K562 (cell line): ENCODE results near the gene MAK. TPM values are rescaled to one million over a fixed set of nuclear protein-coding genes. Genes with fewer than 3 reads are reported as not detected.

Experiments
- CEBPB ChIP-seq: fragments of 450-650 bp; IDR thresholded peaks from 2 replicates; pipeline ENCODE4 v1.6.1; 2016; ENCODE audit warnings: missing genetic modification characterization, missing compliant biosample characterization
- E2F3 ChIP-seq: fragments of 250-450 bp; sonication (Bioruptor Pico); IDR thresholded peaks from 2 replicates; pipeline ENCODE4 v1.4.0; 2020; ENCODE audit warnings: mild to moderate bottlenecking
- ELF1 ChIP-seq: fragments of 200-800 bp; sonication (Bioruptor generic); IDR thresholded peaks from 2 replicates; pipeline ENCODE4 v1.6.1; 2016; ENCODE audit warnings: missing genetic modification characterization, missing compliant biosample characterization
- HMG20B ChIP-seq: fragments of 250-450 bp; sonication (Bioruptor Pico); IDR thresholded peaks from 2 replicates; pipeline ENCODE4 v1.5.0; 2021; ENCODE audit warnings: mild to moderate bottlenecking
- MECOM ChIP-seq: fragments of 250-450 bp; sonication (Bioruptor Pico); IDR thresholded peaks from 2 replicates; pipeline ENCODE4 v1.8.0; 2022; ENCODE audit warnings: inconsistent platforms
- MED1 ChIP-seq: sonication (generic); formaldehyde crosslinking; IDR thresholded peaks from 2 replicates; pipeline ENCODE4 v1.8.1; 2023; ENCODE audit warnings: missing genetic modification reagents, borderline replicate concordance
- OTX1 ChIP-seq: fragments of 450-650 bp; formaldehyde crosslinking; IDR thresholded peaks from 2 replicates; pipeline ENCODE4 v1.4.0; 2022; ENCODE audit warnings: mild to moderate bottlenecking
- PURB ChIP-seq: sonication (generic); formaldehyde crosslinking; IDR thresholded peaks from 2 replicates; pipeline ENCODE4 v1.9.0; 2021; ENCODE audit warnings: low read depth, mild to moderate bottlenecking, missing genetic modification reagents
- SRSF7 ChIP-seq: fragments of 200-400 bp; formaldehyde crosslinking; optimal IDR thresholded peaks from 2 replicates; pipeline ENCODE3; 2017; ENCODE audit warnings: mild to moderate bottlenecking, low read depth, low read length
- TRIM28 ChIP-seq: fragments of 450-650 bp; IDR thresholded peaks from 2 replicates; pipeline ENCODE4 v1.6.1; 2017
- ZC3H8 ChIP-seq: fragments of 450-650 bp; IDR thresholded peaks from 2 replicates; pipeline ENCODE4 v1.6.1; 2017
- ZNF695 ChIP-seq: fragments of 450-650 bp; formaldehyde crosslinking; IDR thresholded peaks from 2 replicates; pipeline ENCODE4 v1.4.0; 2020; ENCODE audit warnings: mild to moderate bottlenecking, moderate library complexity
- ZNF707 ChIP-seq: fragments of 250-450 bp; sonication (Bioruptor Pico); conservative IDR thresholded peaks from 2 replicates; pipeline ENCODE4 v1.8.0; 2022; ENCODE audit warnings: inconsistent platforms, mild to moderate bottlenecking, moderate library complexity
- ZNF766 ChIP-seq: fragments of 200-800 bp; sonication (Bioruptor generic); conservative IDR thresholded peaks from 2 replicates; pipeline ENCODE4 v1.6.1; 2016; ENCODE audit warnings: missing genetic modification characterization, missing compliant biosample characterization
- polyA plus RNA-seq, 8 experiments: library from polyadenylated mRNA; depleted of rRNA in 4 of 8; stranded (reverse) in 5 of 8; unstranded in 3 of 8; fragments of >200 nt; fragmentation: Nextera tagmentation in 2 of 8; fragmentation: Illumina TruSeq in 1 of 8; extraction: Ambion mirVana in 2 of 8; extraction: Trizol in 1 of 8; gene quantifications; 2 replicates each; pipeline versions ENCODE4 v1.2.1 to v1.2.3, GENCODE V29; 2011 to 2014; ENCODE audit warnings: inconsistent platforms in 1 of 8, missing spikeins in 1 of 8
- total RNA-seq, 7 experiments: library from RNA; depleted of rRNA in 6 of 7; stranded (reverse); fragments of >200 nt in 6 of 7; fragmentation: Illumina TruSeq in 2 of 7; extraction: Trizol in 2 of 7; gene quantifications; 2 replicates each; pipeline versions ENCODE4 v1.2.1 to v1.2.3, GENCODE V29; 2011 to 2021; ENCODE audit warnings: low replicate concordance in 1 of 7
- TF ChIP-seq, protein P1 (sequence below): fragments of 450-650 bp; IDR thresholded peaks from 2 replicates; pipeline ENCODE4 v1.7.1; 2018; ENCODE audit warnings: mild to moderate bottlenecking, low read depth; ENCODE audit not compliant: partially characterized antibody
- TF ChIP-seq, protein P2 (sequence below), 2 experiments: fragments of 450-650 bp; formaldehyde crosslinking in 1 of 2; IDR thresholded peaks; 2 replicates each; pipeline versions ENCODE4 v1.4.0 to v1.6.1; 2014 to 2020; ENCODE audit warnings: mild to moderate bottlenecking in 2 of 2, borderline replicate concordance in 1 of 2, low read depth in 1 of 2
- TF ChIP-seq, protein P3 (sequence below): IDR thresholded peaks from 2 replicates; pipeline ENCODE4 v1.6.1; 2014; ENCODE audit warnings: antibody characterized with exemption

The MAK gene
- total and polyA plus RNA-seq, 9 of the 15 experiments (the other 6 are each of a cell fraction or from before 2014, with no cell fraction given), result 0.25 to 1.1 (median 0.53) TPM

DNA sequence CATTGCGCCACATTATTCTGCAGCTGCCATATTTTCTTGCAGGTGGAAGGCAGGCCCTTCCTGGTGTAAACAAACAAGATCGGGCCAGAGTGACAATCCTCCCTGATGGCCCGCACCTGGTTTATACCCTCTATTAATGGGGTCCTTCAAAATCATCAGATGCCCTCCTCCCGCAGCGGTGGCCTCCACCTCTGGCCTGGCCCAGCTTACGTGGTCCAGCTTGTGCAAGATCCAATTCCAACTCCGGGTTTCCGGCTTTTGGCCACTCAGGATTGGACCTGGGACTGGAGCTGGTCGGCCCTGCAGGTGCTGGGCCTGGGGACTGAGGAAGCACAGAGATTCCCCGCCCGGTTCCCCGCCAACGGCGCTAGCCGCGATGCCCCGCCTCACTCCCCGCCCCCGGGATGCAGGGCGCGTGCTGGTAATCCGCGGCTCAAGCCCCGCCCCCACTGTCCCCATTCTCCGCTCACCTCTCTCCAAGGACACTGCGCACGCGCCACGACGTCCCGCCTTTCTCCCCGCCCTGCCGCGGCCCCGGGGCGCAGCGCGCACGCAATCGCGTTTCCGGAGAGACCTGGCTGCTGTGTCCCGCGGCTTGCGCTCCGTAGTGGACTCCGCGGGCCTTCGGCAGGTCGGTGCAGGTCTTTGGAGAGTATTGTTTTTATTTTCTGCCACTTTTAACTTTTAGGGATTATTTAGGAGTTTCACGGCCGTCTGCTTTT is 90.9 kb downstream of the MAK start, which contains the start of gene TMEM14B (continued):
- TF ChIP-seq SRSF7 (no peak), ZNF707 (CRISPR knock-in tag) (no peak), TRIM28 (no peak), HMG20B (CRISPR knock-in tag) (no peak), PURB (no peak), ZNF695 (CRISPR knock-in tag) (no peak), ELF1 (tag) (peak; percentile 75), MECOM (CRISPR knock-in tag) (no peak), OTX1 (CRISPR knock-in tag) (0 out of 2 replicates have a peak, but pooled peaks have one; percentile 39), E2F3 (CRISPR knock-in tag) (peak; percentile 64; the same call in 1 of the 2 replicates), CEBPB (tag) (peak; percentile 95), ZC3H8 (no peak), ZNF766 (CRISPR knock-in tag) (no peak), MED1 (CRISPR knock-in tag) (no peak)
- TF ChIP-seq, protein P1, sequence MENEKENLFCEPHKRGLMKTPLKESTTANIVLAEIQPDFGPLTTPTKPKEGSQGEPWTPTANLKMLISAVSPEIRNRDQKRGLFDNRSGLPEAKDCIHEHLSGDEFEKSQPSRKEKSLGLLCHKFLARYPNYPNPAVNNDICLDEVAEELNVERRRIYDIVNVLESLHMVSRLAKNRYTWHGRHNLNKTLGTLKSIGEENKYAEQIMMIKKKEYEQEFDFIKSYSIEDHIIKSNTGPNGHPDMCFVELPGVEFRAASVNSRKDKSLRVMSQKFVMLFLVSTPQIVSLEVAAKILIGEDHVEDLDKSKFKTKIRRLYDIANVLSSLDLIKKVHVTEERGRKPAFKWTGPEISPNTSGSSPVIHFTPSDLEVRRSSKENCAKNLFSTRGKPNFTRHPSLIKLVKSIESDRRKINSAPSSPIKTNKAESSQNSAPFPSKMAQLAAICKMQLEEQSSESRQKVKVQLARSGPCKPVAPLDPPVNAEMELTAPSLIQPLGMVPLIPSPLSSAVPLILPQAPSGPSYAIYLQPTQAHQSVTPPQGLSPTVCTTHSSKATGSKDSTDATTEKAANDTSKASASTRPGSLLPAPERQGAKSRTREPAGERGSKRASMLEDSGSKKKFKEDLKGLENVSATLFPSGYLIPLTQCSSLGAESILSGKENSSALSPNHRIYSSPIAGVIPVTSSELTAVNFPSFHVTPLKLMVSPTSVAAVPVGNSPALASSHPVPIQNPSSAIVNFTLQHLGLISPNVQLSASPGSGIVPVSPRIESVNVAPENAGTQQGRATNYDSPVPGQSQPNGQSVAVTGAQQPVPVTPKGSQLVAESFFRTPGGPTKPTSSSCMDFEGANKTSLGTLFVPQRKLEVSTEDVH, result peak; percentile 62
- TF ChIP-seq, protein P2, sequence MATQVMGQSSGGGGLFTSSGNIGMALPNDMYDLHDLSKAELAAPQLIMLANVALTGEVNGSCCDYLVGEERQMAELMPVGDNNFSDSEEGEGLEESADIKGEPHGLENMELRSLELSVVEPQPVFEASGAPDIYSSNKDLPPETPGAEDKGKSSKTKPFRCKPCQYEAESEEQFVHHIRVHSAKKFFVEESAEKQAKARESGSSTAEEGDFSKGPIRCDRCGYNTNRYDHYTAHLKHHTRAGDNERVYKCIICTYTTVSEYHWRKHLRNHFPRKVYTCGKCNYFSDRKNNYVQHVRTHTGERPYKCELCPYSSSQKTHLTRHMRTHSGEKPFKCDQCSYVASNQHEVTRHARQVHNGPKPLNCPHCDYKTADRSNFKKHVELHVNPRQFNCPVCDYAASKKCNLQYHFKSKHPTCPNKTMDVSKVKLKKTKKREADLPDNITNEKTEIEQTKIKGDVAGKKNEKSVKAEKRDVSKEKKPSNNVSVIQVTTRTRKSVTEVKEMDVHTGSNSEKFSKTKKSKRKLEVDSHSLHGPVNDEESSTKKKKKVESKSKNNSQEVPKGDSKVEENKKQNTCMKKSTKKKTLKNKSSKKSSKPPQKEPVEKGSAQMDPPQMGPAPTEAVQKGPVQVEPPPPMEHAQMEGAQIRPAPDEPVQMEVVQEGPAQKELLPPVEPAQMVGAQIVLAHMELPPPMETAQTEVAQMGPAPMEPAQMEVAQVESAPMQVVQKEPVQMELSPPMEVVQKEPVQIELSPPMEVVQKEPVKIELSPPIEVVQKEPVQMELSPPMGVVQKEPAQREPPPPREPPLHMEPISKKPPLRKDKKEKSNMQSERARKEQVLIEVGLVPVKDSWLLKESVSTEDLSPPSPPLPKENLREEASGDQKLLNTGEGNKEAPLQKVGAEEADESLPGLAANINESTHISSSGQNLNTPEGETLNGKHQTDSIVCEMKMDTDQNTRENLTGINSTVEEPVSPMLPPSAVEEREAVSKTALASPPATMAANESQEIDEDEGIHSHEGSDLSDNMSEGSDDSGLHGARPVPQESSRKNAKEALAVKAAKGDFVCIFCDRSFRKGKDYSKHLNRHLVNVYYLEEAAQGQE (IDR thresholded peaks at IDR 0.05; ENCODE audit: borderline replicate concordance), result no peak; the same call in none of the 2 replicates
- TF ChIP-seq, protein P2 (CRISPR knock-in tag; IDR thresholded peaks at IDR 0.05; ENCODE audit: low read depth), result 0 out of 2 replicates have a peak, but pooled peaks have one; percentile 31
- TF ChIP-seq, protein P3, sequence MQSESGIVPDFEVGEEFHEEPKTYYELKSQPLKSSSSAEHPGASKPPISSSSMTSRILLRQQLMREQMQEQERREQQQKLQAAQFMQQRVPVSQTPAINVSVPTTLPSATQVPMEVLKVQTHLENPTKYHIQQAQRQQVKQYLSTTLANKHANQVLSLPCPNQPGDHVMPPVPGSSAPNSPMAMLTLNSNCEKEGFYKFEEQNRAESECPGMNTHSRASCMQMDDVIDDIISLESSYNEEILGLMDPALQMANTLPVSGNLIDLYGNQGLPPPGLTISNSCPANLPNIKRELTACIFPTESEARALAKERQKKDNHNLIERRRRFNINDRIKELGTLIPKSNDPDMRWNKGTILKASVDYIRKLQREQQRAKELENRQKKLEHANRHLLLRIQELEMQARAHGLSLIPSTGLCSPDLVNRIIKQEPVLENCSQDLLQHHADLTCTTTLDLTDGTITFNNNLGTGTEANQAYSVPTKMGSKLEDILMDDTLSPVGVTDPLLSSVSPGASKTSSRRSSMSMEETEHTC, result peak; percentile 75
